Type B pancreatic cell (in vitro differentiated cells): Measurements from ENCODE around the gene STAT5B. TPM values are rescaled to one million over a fixed set of nuclear protein-coding genes. Genes with fewer than 3 reads are reported as not detected.
"Not testable (repeated sequence)": the region's sequence is repeated elsewhere in the genome, so short reads cannot be mapped to it uniquely, and the experiment has no call there.

ENCODE experiments used
- DNase-seq: peaks from one replicate; pipeline ENCODE4 v3.0.0; 2021; ENCODE audit warnings: mixed read lengths; ENCODE audit not compliant: unreplicated experiment; ENCODE audit errors: extremely low spot score
- H3K27ac Mint-ChIP-seq: 2 replicates; pipeline ENCODE4 v1.8.0; 2021; ENCODE audit warnings: mild to moderate bottlenecking, mixed read lengths
- H3K27me3 Mint-ChIP-seq: 2 replicates; pipeline ENCODE4 v1.8.0; 2021; ENCODE audit warnings: mixed read lengths
- H3K36me3 Mint-ChIP-seq: 2 replicates; pipeline ENCODE4 v1.8.0; 2021; ENCODE audit warnings: mixed read lengths
- H3K4me1 Mint-ChIP-seq: one replicate; pipeline ENCODE4 v1.8.0; 2021; ENCODE audit warnings: mixed read lengths; ENCODE audit not compliant: unreplicated experiment
- H3K4me3 Mint-ChIP-seq: 2 replicates; pipeline ENCODE4 v1.8.0; 2021; ENCODE audit warnings: mild to moderate bottlenecking, mixed read lengths
- H3K9me3 Mint-ChIP-seq: 2 replicates; pipeline ENCODE4 v1.8.0; 2021; ENCODE audit warnings: mixed read lengths
- CTCF ChIP-seq: fragments of 200-600 bp; sonication (generic); conservative IDR thresholded peaks from 2 replicates; pipeline ENCODE4 v1.5.0; 2021; ENCODE audit warnings: antibody characterized with exemption, mild to moderate bottlenecking
- total RNA-seq: library from RNA; stranded (reverse); gene quantifications from 2 replicates; pipeline ENCODE4 v1.2.1, GENCODE V29; 2021; ENCODE audit warnings: low replicate concordance

The STAT5B gene
- total RNA-seq, 1 donor from 2014 or later, result 42.3 TPM

GRCh38 chr17:42304187-42305030 is 28.2 kb upstream of the STAT5B start:
- no peak for TF ChIP-seq CTCF
- Mint-ChIP-seq H3K27me3 (peaks cover 3% of the 10 kb centered on the region), H3K27ac (no peak overlapping the region), H3K9me3 (no peaks in the 10 kb centered on the region), H3K4me3 (no peak overlapping the region), H3K36me3 (no peaks in the 10 kb centered on the region), H3K4me1 (no peaks in the 10 kb centered on the region)
- DNase-seq, result no peak

GRCh38 chr17:42303694-42304093 is 27.5 kb upstream of the STAT5B start:
- H3K4me3 Mint-ChIP-seq, result no peak overlapping the region
- H3K27me3 Mint-ChIP-seq, result peaks cover 3% of the 10 kb centered on the region
- no peak overlapping the region for H3K27ac Mint-ChIP-seq
- H3K4me1 Mint-ChIP-seq, result no peaks in the 10 kb centered on the region
- no peak for DNase-seq
- H3K9me3 Mint-ChIP-seq, result no peaks in the 10 kb centered on the region
- no peak for TF ChIP-seq CTCF
- H3K36me3 Mint-ChIP-seq, result no peaks in the 10 kb centered on the region

GRCh38 chr17:42301022-42301421 is 24.8 kb upstream of the STAT5B start:
- Mint-ChIP-seq H3K4me3 (no peak overlapping the region), H3K27ac (no peak overlapping the region), H3K27me3 (peaks cover 3% of the 10 kb centered on the region), H3K9me3 (no peaks in the 10 kb centered on the region), H3K4me1 (no peaks in the 10 kb centered on the region), H3K36me3 (no peaks in the 10 kb centered on the region)
- DNase-seq, result no peak
- TF ChIP-seq CTCF, result no peak

GRCh38 chr17:42299913-42300312 is 23.7 kb upstream of the STAT5B start:
- H3K27ac Mint-ChIP-seq, DNase-seq, H3K27me3 Mint-ChIP-seq, H3K9me3 Mint-ChIP-seq, H3K36me3 Mint-ChIP-seq, H3K4me3 Mint-ChIP-seq, H3K4me1 Mint-ChIP-seq: not testable (repeated sequence)

- not testable (repeated sequence) for H3K4me3 Mint-ChIP-seq, H3K36me3 Mint-ChIP-seq, H3K9me3 Mint-ChIP-seq, H3K27me3 Mint-ChIP-seq, H3K27ac Mint-ChIP-seq, H3K4me1 Mint-ChIP-seq, DNase-seq
These were observed 23.2 kb upstream of the STAT5B start for GRCh38 chr17:42299361-42299760.

GRCh38 chr17:42297775-42298174 is 21.6 kb upstream of the STAT5B start:
- H3K27ac Mint-ChIP-seq, H3K4me3 Mint-ChIP-seq, H3K9me3 Mint-ChIP-seq, H3K36me3 Mint-ChIP-seq, H3K4me1 Mint-ChIP-seq, DNase-seq: not testable (repeated sequence)
- H3K27me3 Mint-ChIP-seq, result peaks cover 11% of the 10 kb centered on the region

- Mint-ChIP-seq H3K4me3 (no peak overlapping the region), H3K9me3 (no peaks in the 10 kb centered on the region), H3K27me3 (peaks cover 12% of the 10 kb centered on the region), H3K36me3 (no peaks in the 10 kb centered on the region), H3K27ac (no peak overlapping the region), H3K4me1 (peaks cover 6% of the 10 kb centered on the region)
- no peak for TF ChIP-seq CTCF
- DNase-seq, result no peak
These were observed 19.8 kb upstream of the STAT5B start for GRCh38 chr17:42296012-42296411.
